Adipocyte (in vitro differentiated cells): ENCODE measurements around the gene ACADVL.
"Not testable (repeated sequence)": the region's sequence is repeated elsewhere in the genome, so short reads cannot be mapped to it uniquely, and the experiment has no call there.

Source experiments
- DNase-seq: peaks from one replicate; pipeline ENCODE4 v3.0.0-alpha.2; 2015; ENCODE audit warnings: low read depth
- H3K27me3 ChIP-seq: replicated peaks from 2 replicates; pipeline ENCODE4 v1.7.0; 2013; ENCODE audit warnings: mild to moderate bottlenecking, low read length, moderate library complexity; ENCODE audit not compliant: control insufficient read depth, insufficient read depth
- H3K36me3 ChIP-seq: 2 replicates; pipeline ENCODE4 v1.7.0; 2013; ENCODE audit warnings: low read length, mild to moderate bottlenecking, moderate library complexity; ENCODE audit not compliant: control insufficient read depth, insufficient read depth, severe bottlenecking
- H3K4me1 ChIP-seq: 2 replicates; pipeline ENCODE4 v1.7.0; 2013; ENCODE audit warnings: mild to moderate bottlenecking, low read length, moderate library complexity; ENCODE audit not compliant: control insufficient read depth, insufficient read depth
- H3K4me3 ChIP-seq: 2 replicates; pipeline ENCODE4 v1.7.0; 2013; ENCODE audit warnings: mild to moderate bottlenecking, low read length, moderate library complexity
- H3K9ac ChIP-seq: 2 replicates; pipeline ENCODE4 v1.7.0; 2013; ENCODE audit warnings: mild to moderate bottlenecking, low read length, moderate library complexity
- H3K9me3 ChIP-seq: 2 replicates; pipeline ENCODE4 v1.7.0; 2013; ENCODE audit warnings: mild to moderate bottlenecking, low read length, moderate library complexity; ENCODE audit not compliant: control insufficient read depth

ACADVL gene

DNA sequence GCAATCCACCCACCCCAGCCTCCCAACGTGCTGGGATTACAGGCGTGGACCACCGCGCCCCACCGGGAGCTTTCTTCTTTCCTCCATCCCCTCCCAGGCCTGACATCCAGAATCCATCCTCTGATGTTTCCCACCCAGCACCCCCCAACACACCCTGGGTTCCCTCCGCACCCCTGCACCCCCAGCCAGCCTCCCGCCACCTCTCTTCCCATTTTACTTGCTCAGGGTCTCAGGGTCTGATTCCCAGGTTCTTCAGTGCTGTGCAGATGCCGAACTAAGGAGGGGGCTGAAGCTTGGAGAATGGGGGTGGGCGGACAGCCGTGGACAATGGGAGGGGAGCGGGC is 40.8 kb upstream of the ACADVL start:
- Histone ChIP-seq H3K9me3 (no peaks in the 10 kb centered on the region), H3K36me3 (no peaks in the 10 kb centered on the region), H3K4me1 (peaks cover 12% of the 10 kb centered on the region), H3K4me3 (no peak overlapping the region), H3K27me3 (peaks cover 32% of the 10 kb centered on the region), H3K9ac (no peak overlapping the region)
- no peak for DNase-seq

DNA sequence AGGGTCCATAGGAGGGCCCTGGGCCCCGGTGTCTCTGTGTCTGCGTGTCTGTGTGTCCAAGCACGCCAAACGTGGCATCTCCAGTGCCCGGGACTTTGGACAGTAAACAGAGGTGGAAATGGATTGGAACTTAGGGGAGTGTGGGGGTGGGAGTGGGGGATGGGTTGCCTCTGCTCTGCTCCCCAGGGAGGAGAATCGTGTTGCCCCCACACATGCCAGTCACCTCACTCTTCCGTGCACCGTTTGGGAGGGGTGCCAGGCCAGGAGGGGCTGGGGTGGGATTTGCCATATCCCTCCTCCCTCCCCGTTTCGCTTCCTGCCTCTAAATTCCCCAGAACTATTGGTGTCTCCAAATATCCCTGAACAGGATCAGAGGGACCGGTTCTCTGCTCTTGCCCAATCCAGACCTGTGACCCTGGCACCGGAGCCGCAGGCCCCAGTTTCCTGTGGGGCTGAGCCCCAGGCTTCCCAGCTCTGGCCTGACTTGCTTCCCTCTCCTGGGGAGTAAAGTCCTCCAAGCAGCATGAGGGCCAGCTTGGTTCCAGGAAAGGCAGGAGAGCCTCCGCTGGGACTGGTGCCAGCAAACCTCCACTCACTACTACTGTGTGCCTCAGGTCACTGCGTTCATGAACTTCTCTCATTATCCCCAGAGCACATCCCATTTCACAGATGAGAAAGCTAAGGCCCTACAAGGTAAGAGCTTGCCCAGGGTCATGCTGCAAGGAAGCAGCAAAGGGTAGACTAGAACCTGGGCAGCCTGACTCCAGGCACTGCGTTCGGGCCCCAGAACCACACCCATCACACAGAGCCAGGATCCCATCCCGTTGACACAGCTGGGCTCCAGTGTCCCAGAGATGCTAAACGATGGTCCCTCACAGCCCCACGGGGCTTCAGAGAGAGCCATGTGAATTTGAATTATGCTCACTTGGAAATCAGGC is 40.2 kb upstream of the ACADVL start, which contains the start of gene ASGR1:
ASGR1 (minus strand) TSS at position 54 of the 938 bp plus-strand sequence. CDS start 807 bp downstream, outside the sequence.
- Histone ChIP-seq H3K4me1 (peaks cover 12% of the 10 kb centered on the region), H3K4me3 (no peak within 1 kb of the TSS), H3K9ac (no peak within 1 kb of the TSS), H3K36me3 (no peaks in the 10 kb centered on the region), H3K27me3 (peaks cover 29% of the 10 kb centered on the region), H3K9me3 (no peaks in the 10 kb centered on the region)
- no peak for DNase-seq

DNA sequence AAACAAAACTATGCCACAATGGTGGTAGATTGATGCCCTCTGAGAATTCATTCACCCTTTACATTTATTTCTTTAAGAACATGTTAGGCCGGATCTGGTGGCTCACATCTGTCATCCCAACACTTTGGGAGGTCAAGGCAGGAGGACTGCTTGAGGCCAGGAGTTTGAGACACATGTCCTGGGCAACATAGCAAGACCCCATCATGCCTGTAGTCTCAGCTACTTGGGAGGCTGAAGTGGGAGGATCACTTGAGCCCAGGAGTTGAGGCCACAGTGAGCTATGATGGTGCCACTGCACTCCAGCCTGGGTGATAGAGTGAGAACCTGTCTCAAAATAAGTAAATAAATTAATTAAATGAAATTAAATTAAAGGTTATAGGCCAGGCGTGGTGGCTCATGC is 37.6 kb upstream of the ACADVL start:
- DNase-seq, H3K36me3 ChIP-seq, H3K9me3 ChIP-seq, H3K9ac ChIP-seq, H3K27me3 ChIP-seq, H3K4me3 ChIP-seq: not testable (repeated sequence)
- peaks cover 10% of the 10 kb centered on the region for H3K4me1 ChIP-seq

DNA sequence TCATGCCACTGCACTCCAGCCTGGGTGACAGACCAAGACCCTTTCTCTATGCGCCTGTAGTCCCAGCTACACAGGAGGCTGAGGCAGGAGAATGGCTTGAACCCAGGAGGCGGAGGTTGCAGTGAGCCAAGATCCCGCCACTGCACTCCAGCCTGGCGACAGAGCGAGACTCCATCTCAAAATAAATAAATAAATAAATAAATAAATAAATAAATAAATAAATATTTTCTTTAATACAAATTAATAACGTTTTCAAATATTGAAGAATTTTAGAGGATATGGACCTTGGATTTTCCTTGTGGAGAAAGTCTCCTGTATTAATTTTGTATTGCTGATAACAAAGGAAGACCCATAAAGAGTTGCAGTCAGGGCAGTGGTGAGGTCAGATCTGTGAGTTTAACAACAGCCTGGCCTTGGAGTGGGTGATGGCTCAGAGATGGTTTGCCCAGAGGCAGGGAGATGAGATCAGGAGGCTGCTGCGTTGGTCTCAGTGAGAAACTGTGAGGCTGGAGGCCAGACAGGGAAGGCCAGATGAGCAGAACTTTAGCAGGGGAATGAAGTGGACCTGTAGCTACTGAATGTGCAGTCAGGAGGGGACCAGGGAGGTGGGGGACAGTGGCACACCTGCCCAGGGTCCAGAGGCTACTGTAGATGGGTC is 36.2 kb upstream of the ACADVL start:
- Histone ChIP-seq H3K9ac (no peak overlapping the region), H3K9me3 (no peaks in the 10 kb centered on the region), H3K4me3 (no peak overlapping the region), H3K27me3 (no peaks in the 10 kb centered on the region), H3K36me3 (no peaks in the 10 kb centered on the region), H3K4me1 (no peaks in the 10 kb centered on the region)
- no peak for DNase-seq

DNA sequence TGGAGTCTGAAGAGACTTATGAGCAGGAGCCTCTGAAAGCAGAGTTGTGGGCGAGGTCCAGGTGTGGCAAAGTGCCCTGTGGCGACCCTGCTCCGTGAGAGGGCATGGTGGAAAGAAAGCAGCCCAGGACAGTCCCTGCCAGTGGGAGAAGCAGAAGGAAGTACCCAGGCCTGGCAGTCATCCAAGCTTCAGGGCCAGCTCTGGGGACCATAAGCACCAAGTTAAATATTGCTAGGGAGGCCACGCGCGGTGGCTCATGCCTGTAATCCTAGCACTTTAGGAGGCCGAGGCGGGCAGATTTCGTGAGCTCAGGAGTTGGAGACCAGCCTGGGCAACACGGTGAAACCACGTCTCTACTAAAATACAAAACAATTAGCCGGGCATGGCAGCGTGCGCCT is 35.6 kb upstream of the ACADVL start:
- H3K36me3 ChIP-seq: no peaks in the 10 kb centered on the region
- no peaks in the 10 kb centered on the region for H3K4me1 ChIP-seq
- no peaks in the 10 kb centered on the region for H3K9me3 ChIP-seq
- no peak overlapping the region for H3K4me3 ChIP-seq
- no peak overlapping the region for H3K9ac ChIP-seq
- DNase-seq: no peak
- H3K27me3 ChIP-seq: no peaks in the 10 kb centered on the region

DNA sequence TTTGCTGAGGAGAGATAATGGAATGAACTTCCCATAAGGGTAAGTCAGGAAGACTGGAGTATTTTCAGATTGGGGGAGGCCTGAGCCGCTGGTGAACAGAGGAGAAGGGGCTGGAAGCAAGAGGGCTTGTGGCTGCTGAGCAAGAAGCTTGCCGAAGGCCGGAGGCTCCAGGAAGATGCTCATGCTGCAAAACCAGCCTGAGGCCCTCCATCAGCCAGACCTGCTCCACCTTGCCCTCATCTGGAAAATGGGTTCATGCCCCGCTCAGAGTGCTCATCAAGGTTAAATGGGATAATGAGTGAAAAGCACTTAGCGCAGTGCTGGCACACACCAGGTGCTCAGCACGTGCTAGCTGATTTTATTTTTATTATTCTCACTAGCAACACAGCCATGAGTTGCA is 35.1 kb upstream of the ACADVL start:
- no peaks in the 10 kb centered on the region for H3K4me1 ChIP-seq
- no peak overlapping the region for H3K9ac ChIP-seq
- H3K27me3 ChIP-seq: no peaks in the 10 kb centered on the region
- H3K4me3 ChIP-seq: no peak overlapping the region
- H3K9me3 ChIP-seq: no peaks in the 10 kb centered on the region
- DNase-seq: no peak
- H3K36me3 ChIP-seq: no peaks in the 10 kb centered on the region

DNA sequence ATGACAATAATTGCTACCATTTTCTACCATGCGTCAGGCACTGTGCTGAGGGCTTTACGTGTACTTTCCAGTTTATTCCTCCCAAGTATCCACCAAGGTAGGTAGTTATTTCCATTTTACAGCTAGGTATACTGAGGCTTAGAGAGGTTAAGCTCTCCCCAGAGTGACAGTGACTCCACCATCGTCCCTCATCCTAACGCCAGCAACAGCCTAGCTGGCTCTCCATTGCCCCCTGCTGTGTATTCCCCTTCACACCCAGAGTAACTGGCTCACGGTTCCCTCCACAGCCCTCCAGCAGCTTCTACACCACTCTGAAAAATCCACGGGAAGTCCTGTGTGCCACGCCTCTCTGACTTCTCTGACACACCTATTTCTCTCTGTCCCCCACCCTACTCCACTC is 33.5 kb upstream of the ACADVL start:
- Histone ChIP-seq H3K36me3 (peaks cover 4% of the 10 kb centered on the region), H3K27me3 (no peaks in the 10 kb centered on the region), H3K4me1 (no peaks in the 10 kb centered on the region), H3K9me3 (no peaks in the 10 kb centered on the region), H3K4me3 (no peak overlapping the region), H3K9ac (no peak overlapping the region)
- no peak for DNase-seq

DNA sequence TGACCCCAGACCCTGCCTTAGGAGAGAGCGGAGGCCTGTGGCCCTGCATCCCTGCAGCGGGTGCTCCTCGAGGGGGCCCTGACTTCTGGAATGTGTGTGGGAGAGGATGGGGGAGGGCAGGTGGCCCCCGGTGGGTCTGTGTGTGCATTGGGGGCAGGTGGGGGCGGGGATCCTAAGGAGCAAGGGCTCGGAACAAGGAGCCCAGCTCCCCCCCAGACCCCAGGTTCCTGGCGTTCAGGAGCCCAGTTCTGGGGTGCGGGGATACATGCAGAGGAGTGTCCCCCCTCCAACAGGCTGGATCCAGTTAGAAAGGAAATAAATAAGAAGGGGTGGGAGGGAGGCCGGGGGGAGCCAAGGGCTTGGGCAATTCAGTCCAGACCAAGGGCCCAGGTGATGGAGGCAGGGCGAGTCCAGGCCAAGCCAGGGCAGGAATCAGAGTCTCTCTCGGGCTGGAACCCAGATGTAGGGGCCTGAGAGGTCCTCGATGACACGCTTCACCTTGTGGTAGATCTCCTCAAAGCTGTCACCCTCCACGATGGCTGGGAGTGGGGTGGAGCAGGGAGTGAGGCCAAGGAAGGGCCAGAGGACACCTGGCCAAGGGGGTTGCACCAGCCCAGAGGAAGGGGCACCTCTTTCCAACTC is 29.3 kb upstream of the ACADVL start:
- peaks cover 20% of the 10 kb centered on the region for H3K36me3 ChIP-seq
- no peaks in the 10 kb centered on the region for H3K27me3 ChIP-seq
- no peaks in the 10 kb centered on the region for H3K9me3 ChIP-seq
- no peak overlapping the region for H3K4me3 ChIP-seq
- no peak for DNase-seq
- no peak overlapping the region for H3K9ac ChIP-seq
- no peaks in the 10 kb centered on the region for H3K4me1 ChIP-seq

DNA sequence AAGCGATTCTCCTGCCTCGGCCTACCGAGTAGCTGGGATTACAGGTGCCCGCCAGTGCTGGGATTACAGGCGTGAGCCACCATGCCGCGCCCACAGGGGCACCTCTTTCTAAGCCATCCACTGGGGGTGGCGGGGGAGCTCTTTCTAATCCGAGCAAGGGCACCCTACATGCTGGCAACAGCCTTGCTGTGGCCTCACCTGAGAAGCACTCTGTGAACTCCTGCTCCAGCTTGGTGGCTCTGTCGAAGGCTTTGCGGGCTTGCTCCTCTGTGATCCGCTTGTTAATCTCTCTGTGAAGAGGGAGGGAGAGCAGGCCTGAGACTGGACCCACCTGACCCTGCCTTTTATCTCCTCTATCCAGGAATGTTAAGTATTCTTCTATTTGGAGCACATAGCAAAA is 28.7 kb upstream of the ACADVL start:
- peaks cover 27% of the 10 kb centered on the region for H3K36me3 ChIP-seq
- no peak overlapping the region for H3K4me3 ChIP-seq
- no peaks in the 10 kb centered on the region for H3K4me1 ChIP-seq
- DNase-seq: no peak
- H3K9me3 ChIP-seq: no peaks in the 10 kb centered on the region
- no peaks in the 10 kb centered on the region for H3K27me3 ChIP-seq
- no peak overlapping the region for H3K9ac ChIP-seq

DNA sequence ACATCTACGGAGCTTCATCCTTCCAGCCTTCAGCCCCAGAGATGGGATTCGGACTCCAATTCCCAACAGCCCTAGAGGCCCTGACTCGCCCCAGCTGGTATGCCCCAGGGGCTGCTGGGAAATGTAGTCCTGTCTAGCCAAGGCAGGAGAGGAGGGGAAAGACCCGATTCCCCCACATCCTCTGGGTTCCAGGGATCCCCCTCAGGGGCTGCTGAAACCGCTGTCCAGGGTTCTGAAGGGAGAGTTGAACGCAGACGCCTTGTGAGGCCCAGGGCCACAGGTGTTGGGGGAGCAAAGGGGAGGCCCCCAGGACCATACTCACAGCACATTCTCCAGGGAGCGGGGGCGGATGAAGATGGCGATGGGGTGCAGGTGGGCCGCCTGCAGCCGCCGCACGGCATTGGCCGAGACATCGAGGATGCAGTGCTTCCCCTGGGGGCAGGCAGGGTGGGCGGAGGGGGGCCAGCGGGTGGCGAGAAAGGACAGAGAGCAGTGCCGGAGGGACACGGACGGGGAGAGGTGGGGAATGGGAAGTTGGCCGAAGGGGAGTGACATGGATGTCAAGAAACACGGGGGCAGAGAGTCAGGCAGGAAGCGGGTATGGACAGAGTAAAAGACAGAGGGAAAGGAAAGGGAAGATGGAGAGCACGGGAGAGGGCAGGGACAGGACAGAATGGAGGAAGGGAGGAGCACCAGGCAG is 28.0 kb upstream of the ACADVL start:
- Histone ChIP-seq H3K4me1 (no peaks in the 10 kb centered on the region), H3K9ac (no peak overlapping the region), H3K36me3 (peaks cover 33% of the 10 kb centered on the region), H3K27me3 (no peaks in the 10 kb centered on the region), H3K9me3 (no peaks in the 10 kb centered on the region), H3K4me3 (no peak overlapping the region)
- DNase-seq: peak; percentile 46
